Natural killer cell (primary cell): ENCODE data around the gene FAM184A. TPM values are rescaled to one million over a fixed set of nuclear protein-coding genes. Genes with fewer than 3 reads are reported as not detected.

Source experiments
- ATAC-seq, 3 donors: fragments of 150-1000 bp in 2 of 3; fragments of 200-7000 bp in 1 of 3; cut with Tn5 transposase; 1 replicate in 1 of 3; 2 replicates in 2 of 3; pipeline ENCODE4 v1.10.0; 2021; ENCODE audit warnings: mild to moderate bottlenecking in 2 of 3, moderate library complexity in 2 of 3
- DNase-seq, 2 donors: peaks; one replicate each; pipeline versions ENCODE4 v3.0.0 to v3.0.0-alpha.2; 2013 to 2021; ENCODE audit warnings: mixed read lengths in 1 of 2
- H3K27ac ChIP-seq: one replicate; pipeline ENCODE4 v1.5.1; 2013; ENCODE audit warnings: mild to moderate bottlenecking, low read length
- H3K27me3 ChIP-seq: one replicate; pipeline ENCODE4 v1.6.1; 2013; ENCODE audit warnings: low read length; ENCODE audit not compliant: control insufficient read depth, insufficient read depth
- H3K36me3 ChIP-seq: one replicate; pipeline ENCODE4 v1.6.1; 2013; ENCODE audit warnings: low read length; ENCODE audit not compliant: control insufficient read depth, insufficient read depth
- H3K4me1 ChIP-seq: one replicate; pipeline ENCODE4 v1.6.1; 2013; ENCODE audit warnings: low read length; ENCODE audit not compliant: control insufficient read depth, insufficient read depth
- H3K4me3 ChIP-seq: one replicate; pipeline ENCODE4 v1.5.1; 2013; ENCODE audit warnings: low read length
- H3K9me3 ChIP-seq: one replicate; pipeline ENCODE4 v1.6.1; 2013; ENCODE audit warnings: low read length; ENCODE audit not compliant: control insufficient read depth, insufficient read depth
- H3K27ac Mint-ChIP-seq, 2 donors: one replicate each; pipeline ENCODE4 v1.8.0; 2022; ENCODE audit warnings: mild to moderate bottlenecking in 2 of 2, mixed read lengths in 2 of 2, moderate library complexity in 1 of 2
- H3K27me3 Mint-ChIP-seq, 2 donors: one replicate each; pipeline ENCODE4 v1.8.0; 2022; ENCODE audit warnings: low read depth in 2 of 2, mixed read lengths in 2 of 2
- H3K36me3 Mint-ChIP-seq: one replicate; pipeline ENCODE4 v1.8.0; 2022; ENCODE audit warnings: mixed read lengths
- H3K4me1 Mint-ChIP-seq, 2 donors: one replicate each; pipeline ENCODE4 v1.8.0; 2022; ENCODE audit warnings: mixed read lengths in 2 of 2
- H3K4me3 Mint-ChIP-seq: one replicate; pipeline ENCODE4 v1.8.0; 2022; ENCODE audit warnings: mild to moderate bottlenecking, moderate library complexity, mixed read lengths
- H3K9me3 Mint-ChIP-seq, 2 donors: one replicate each; pipeline ENCODE4 v1.8.0; 2022; ENCODE audit warnings: mixed read lengths in 2 of 2
- WGBS: methylation state at CpG from one replicate; pipeline ENCODE4 v1.1.7; 2013; ENCODE audit warnings: missing lambda C conversion rate; ENCODE audit not compliant: insufficient coverage; 5-methylcytosine and 5-hydroxymethylcytosine counted together
- intact Hi-C: fragments of 100-400 bp; cut with micrococcal nuclease; formaldehyde crosslinking; loops from one replicate; pipeline ENCODE4 v1.14.2; 2022
- total RNA-seq, 4 donors: library from RNA; stranded (reverse); fragments of 120-200 nt in 1 of 4; gene quantifications; one replicate each; pipeline versions ENCODE4 v1.2.3 to v1.2.4, GENCODE V29; 2013 to 2022
- TF ChIP-seq, protein P1 (sequence below): fragments of 200-600 bp; IDR thresholded peaks from one replicate; pipeline ENCODE4 v1.8.0; 2022; ENCODE audit warnings: antibody characterized with exemption

FAM184A gene
- total RNA-seq, 3 donors from 2014 or later (not counting 1 experiment from before 2014, with no cell fraction given) = 0.09 to 0.40 (median 0.20) TPM

DNA sequence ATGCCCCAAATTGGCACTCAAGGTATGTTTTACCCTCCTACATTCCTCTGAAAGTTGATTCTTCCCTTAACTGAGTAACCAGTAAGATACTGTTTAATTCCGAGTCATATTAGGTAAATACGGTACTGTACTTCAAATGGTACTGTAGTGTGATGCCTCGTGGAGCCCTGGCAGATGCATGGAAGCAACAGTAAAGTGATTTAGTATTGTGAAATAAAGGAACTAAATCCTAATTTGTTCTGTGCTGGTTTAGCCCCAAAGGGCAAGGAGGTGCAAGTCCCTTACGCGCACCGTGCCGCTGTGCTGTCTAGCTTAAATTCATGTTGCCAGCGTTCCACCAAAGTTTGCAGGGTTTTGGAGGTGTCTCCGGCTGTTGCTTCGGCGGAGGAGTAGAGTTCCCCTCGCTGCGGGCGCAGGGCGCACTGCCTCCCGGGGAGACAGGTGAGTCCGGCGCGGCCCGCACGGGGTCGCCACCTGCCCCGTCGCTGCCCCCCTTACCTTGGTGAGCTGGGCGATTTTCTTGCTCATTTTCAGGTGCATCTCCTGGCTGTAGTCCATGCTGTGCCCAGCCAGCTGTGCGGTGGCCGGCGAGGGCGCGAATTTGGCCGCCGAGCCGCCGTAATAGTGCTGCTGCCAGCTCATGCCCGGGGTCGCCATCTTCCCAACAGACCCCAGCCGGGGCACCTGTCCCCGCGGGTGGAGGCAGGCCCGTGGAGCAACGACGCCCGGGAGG is 655 bp downstream of the FAM184A start:
- Mint-ChIP-seq H3K4me1 (peaks cover 8 to 12% of the 10 kb centered on the region in 2 donors), H3K27ac (no peak overlapping the region), H3K9me3 (no peaks in the 10 kb centered on the region), H3K27me3 (peaks cover 31 to 32% of the 10 kb centered on the region in 2 donors), H3K36me3 (no peaks in the 10 kb centered on the region), H3K4me3 (peak overlapping the region; percentile 79)
- peaks cover 13% of the 10 kb centered on the region for H3K27me3 ChIP-seq
- WGBS = 2% methylated on average over 43 of the region's 43 CpGs
- H3K4me1 ChIP-seq = peaks cover 10% of the 10 kb centered on the region
- no peak overlapping the region for H3K27ac ChIP-seq
- no peaks in the 10 kb centered on the region for H3K36me3 ChIP-seq
- peak overlapping the region; percentile 42 for H3K4me3 ChIP-seq
- ATAC-seq = peak; percentile 31 to 53 (median 35)
- TF ChIP-seq, protein P1, sequence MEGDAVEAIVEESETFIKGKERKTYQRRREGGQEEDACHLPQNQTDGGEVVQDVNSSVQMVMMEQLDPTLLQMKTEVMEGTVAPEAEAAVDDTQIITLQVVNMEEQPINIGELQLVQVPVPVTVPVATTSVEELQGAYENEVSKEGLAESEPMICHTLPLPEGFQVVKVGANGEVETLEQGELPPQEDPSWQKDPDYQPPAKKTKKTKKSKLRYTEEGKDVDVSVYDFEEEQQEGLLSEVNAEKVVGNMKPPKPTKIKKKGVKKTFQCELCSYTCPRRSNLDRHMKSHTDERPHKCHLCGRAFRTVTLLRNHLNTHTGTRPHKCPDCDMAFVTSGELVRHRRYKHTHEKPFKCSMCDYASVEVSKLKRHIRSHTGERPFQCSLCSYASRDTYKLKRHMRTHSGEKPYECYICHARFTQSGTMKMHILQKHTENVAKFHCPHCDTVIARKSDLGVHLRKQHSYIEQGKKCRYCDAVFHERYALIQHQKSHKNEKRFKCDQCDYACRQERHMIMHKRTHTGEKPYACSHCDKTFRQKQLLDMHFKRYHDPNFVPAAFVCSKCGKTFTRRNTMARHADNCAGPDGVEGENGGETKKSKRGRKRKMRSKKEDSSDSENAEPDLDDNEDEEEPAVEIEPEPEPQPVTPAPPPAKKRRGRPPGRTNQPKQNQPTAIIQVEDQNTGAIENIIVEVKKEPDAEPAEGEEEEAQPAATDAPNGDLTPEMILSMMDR = no peak
- peak; percentile 25 to 76 for DNase-seq
- intact Hi-C loops = no loop called here
- peaks cover 3% of the 10 kb centered on the region for H3K9me3 ChIP-seq

DNA sequence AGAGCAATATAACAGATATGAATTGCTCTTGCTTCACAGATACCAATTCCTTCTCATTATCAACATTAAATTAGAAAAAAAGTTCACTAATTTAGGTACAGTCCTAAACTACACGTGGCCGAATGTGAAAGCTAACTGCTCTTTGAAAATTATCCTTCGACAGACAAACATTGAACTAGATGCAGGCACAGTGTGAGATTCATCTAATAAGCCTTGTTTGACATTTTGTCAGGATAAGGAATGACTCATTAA is 1.1 kb downstream of the FAM184A start:
- H3K27me3 ChIP-seq = peaks cover 13% of the 10 kb centered on the region
- no peak overlapping the region for H3K27ac Mint-ChIP-seq
- H3K27ac ChIP-seq = no peak overlapping the region
- no peaks in the 10 kb centered on the region for H3K36me3 Mint-ChIP-seq
- DNase-seq (peak in 1 of 2 donors; percentile 31), ATAC-seq (no peak)
- no peaks in the 10 kb centered on the region for H3K36me3 ChIP-seq
- intact Hi-C loops = no loop called here
- H3K27me3 Mint-ChIP-seq = peaks cover 32 to 33% of the 10 kb centered on the region in 2 donors
- no peaks in the 10 kb centered on the region for H3K9me3 Mint-ChIP-seq
- H3K4me1 Mint-ChIP-seq = peaks cover 8 to 12% of the 10 kb centered on the region in 2 donors
- no peaks in the 10 kb centered on the region for H3K9me3 ChIP-seq
- H3K4me3 ChIP-seq = peak overlapping the region; percentile 42
- WGBS = 63% methylated on average over 3 of the region's 3 CpGs
- peak overlapping the region; percentile 79 for H3K4me3 Mint-ChIP-seq
- H3K4me1 ChIP-seq = peaks cover 10% of the 10 kb centered on the region
- TF ChIP-seq, protein P1 = no peak

DNA sequence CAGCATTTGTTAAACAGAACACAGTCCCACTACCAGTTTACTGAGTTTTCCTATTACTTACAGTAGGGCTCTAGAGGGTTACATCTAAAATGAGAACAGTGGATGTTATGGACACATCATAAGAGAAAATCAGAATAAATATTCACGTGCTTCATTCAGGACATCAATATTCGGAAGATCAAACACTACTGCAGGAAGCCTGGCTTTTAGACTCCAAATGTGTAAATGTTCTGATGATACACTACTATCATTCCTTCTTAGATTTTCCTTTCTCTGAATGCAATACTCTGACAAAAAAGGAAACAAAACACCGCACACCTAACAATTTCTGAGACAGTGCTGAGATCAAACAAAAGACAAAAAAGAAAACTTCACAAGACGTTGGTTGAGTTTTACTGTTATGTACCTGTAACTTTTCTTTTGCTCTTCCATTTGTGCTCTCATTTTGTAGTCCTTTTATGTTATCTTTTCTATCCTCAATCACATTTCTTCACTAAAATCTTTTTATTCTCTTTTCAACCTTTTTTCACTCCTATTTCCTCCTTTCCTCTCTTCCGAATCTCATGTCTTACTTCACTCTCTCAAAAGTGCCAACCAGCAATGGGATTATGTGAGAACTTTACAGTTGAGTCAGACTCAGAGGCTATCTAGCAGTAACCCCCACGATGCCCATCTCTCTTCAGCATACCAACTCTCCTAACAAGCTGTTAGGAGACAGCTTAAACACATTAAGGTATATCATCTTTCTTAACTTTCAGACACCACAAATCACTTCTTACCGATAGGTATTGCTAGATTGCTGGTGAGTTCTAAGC is 1.7 kb downstream of the FAM184A start:
- H3K27ac Mint-ChIP-seq = no peak overlapping the region
- no peak for ATAC-seq
- peaks cover 8 to 12% of the 10 kb centered on the region in 2 donors for H3K4me1 Mint-ChIP-seq

More for the DNA sequence above, 1.7 kb downstream of the FAM184A start:
- peak in 1 of 2 donors; percentile 54 for DNase-seq
- Mint-ChIP-seq H3K9me3 (no peaks in the 10 kb centered on the region), H3K27me3 (peaks cover 32 to 33% of the 10 kb centered on the region in 2 donors), H3K36me3 (no peaks in the 10 kb centered on the region), H3K4me3 (peak overlapping the region; percentile 79)
- no peak overlapping the region for H3K27ac ChIP-seq
- H3K4me3 ChIP-seq = no peak overlapping the region
- WGBS = 88% methylated on average over 6 of the region's 7 CpGs
- H3K4me1 ChIP-seq = peaks cover 10% of the 10 kb centered on the region
- intact Hi-C loops = no loop called here
- no peaks in the 10 kb centered on the region for H3K36me3 ChIP-seq
- TF ChIP-seq, protein P1 = no peak
- peaks cover 13% of the 10 kb centered on the region for H3K27me3 ChIP-seq
- no peaks in the 10 kb centered on the region for H3K9me3 ChIP-seq
